GM21717 (cell line): Measurements from ENCODE around the gene CTNNA3.
"Not testable (repeated sequence)": the region's sequence is repeated elsewhere in the genome, so short reads cannot be mapped to it uniquely, and the experiment has no call there.

Experiments
- ATAC-seq: cut with Tn5 transposase; IDR thresholded peaks from one replicate; pipeline ENCODE4 v1.9.1; 2021; ENCODE audit warnings: mild to moderate bottlenecking, moderate library complexity; ENCODE audit not compliant: unreplicated experiment

CTNNA3 gene

DNA sequence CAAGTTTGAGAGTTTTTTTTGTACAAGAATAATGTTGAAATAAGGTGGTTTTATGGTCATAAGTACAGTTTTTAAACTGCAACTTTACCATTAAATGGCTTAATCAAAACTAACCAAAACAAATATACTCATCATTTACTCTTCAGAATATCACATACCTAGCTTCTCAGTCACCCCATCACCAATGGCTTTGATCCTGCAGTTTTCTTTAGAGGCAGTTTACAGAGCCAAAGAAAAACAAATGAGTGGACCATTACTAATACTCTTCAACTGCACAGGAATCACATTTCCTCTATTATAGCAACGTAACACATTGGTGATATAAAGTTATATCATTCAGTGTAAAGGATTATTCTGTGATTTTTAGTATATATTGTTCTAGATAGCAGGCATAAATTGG lies 1346.3 kb downstream of the CTNNA3 start:
- ATAC-seq = no peak

GRCh38 chr10:66349076-66349475 lies 1346.9 kb downstream of the CTNNA3 start:
- no peak for ATAC-seq

GRCh38 chr10:66337211-66337610 lies 1358.8 kb downstream of the CTNNA3 start:
- no peak for ATAC-seq

DNA sequence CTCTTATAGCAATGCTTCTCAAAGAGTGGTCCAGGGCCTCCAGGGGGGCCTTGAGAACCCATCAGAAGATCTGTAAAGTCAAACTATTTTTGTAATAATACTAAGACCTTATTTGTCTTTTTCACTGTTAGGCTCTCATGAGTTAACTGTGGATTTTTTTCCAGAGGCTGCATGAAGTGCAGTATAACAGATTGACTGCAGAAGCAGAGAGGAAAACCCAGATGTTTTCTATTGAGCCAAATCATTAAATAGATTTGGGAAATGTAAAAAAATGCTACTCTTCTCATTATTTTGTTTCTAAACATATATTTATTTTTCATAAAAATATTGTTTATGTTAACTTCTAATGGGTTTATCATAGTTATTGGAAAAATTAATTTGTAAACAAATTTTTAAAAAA lies 1359.2 kb downstream of the CTNNA3 start:
- no peak for ATAC-seq

GRCh38 chr10:66335753-66336152 lies 1360.2 kb downstream of the CTNNA3 start:
- ATAC-seq = not testable (repeated sequence)

DNA sequence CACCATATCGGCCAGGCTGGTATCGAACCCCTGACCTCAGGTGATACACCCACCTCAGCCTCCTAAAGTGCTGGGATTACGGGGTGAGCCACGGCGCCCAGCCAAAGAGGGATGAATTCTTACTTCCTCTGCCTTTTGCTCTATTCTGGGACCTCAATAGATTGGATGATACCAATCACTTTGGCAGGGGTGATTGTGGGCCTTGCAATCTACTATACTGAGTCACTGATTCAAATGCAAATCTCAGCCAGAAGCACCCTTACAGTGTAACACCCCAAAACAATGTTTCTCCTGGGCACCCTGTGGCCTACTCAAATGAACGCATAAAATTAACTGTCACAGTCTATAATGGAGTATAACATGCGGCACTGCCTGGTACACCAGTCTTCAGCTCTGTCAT lies 1366.8 kb downstream of the CTNNA3 start:
- no peak for ATAC-seq

DNA sequence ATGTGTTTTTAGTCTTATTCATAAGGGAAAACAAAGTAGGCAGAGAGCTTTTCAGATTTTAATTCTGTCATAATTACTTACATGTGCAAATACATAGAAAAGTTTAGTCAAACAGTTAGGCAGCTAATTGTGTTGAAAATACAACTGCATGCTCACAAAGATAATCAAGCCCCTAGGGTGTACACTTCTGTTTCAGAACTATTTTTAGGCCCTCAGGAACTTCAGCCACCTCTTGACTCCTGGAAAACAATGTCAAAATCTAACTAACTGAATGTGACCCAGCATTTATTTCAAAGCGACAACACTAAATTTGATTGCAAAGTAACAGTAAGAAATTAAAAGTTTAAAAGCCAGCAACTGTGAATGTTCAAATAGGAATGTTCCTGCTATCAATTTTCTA lies 1369.1 kb downstream of the CTNNA3 start:
- no peak for ATAC-seq

DNA sequence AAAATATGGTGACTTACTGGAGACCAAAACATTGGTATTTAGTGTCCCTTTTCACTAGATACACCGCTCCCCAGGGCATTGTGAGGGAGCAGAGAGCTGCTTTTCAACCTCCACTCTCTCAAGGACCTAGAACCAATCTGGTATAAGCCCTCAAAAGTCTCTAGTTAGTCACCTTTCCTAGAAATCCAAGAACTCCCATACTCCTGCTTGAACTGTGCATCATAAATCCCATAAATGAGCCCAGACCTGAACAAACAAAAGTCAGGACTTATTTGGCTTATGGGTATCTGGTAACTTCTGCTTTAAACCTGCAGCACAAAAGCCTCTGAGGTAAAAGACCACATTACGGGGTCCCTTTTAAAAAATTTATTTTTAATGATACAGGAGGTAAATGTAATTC lies 1373.2 kb downstream of the CTNNA3 start:
- no peak for ATAC-seq

DNA sequence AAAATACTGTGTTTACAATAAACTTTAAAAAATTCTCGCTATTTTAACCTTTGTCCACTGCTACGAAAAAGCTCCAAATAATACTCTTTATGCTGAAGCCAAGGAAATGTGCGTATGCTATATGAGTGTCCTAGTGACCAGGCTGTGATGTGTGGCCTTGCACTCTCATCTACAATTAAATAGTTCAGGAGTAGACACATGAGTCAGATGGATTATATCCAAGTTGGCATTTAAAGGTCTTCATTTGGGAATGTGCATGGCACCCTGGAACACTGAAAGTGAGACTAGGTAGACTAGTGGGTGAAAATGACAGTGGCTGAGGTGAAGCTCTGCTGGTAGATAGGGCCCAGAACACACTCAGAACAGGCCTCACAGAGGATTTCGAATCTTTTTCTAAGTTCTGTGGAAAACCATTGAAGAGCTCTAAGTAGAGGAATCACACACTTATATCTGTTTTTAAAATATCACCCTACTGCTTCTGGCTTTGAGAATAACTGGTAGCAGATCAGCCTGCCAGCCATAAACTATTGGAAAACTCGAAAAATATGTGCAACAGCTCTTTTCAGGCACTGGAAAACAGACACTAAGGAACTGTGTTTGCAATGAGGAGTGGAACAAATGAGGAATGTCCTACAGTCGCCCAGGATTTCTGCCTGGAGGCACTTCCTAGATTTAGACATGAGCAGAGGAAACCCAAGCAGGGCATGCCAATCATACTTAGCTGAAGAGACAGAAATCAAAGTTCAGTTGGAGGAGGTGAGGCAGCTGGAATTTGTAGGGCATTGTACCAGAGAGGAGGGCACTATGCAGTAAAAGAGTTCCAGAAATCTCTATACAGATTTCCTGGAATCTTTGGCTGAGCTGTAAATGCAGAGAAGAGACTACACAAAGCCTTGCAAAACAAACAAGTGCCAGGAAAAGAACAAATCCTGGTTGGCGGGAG lies 1374.0 kb downstream of the CTNNA3 start:
- ATAC-seq = no peak

DNA sequence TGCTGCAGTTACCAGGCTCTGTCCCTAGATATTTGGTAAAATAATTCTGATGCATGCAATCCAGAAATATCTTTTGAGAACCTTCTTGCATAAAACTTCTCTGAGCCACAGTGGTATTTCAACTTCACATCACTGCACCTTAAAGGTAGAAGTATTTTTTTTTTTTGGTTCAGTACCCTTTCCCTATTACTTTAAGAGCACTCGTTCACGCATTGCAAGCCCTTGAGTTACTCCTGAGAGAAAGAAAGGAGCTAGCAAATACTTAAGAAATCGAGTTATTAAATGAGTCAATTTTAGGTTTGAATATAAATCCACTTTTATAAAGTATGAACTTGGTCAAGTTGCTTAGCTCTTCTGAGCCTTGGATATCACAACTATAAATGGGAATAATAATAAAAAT lies 1377.2 kb downstream of the CTNNA3 start:
- no peak for ATAC-seq

- no peak for ATAC-seq
These were observed 1388.2 kb downstream of the CTNNA3 start for GRCh38 chr10:66307826-66308225.

- no peak for ATAC-seq
These were observed 1394.9 kb downstream of the CTNNA3 start for GRCh38 chr10:66301078-66301477.

- ATAC-seq = no peak
These were observed 1400.4 kb downstream of the CTNNA3 start for GRCh38 chr10:66295602-66296001.

- ATAC-seq = no peak
These were observed 1401.5 kb downstream of the CTNNA3 start for GRCh38 chr10:66294538-66294937.

GRCh38 chr10:66292922-66293321 lies 1403.1 kb downstream of the CTNNA3 start:
- ATAC-seq = no peak

DNA sequence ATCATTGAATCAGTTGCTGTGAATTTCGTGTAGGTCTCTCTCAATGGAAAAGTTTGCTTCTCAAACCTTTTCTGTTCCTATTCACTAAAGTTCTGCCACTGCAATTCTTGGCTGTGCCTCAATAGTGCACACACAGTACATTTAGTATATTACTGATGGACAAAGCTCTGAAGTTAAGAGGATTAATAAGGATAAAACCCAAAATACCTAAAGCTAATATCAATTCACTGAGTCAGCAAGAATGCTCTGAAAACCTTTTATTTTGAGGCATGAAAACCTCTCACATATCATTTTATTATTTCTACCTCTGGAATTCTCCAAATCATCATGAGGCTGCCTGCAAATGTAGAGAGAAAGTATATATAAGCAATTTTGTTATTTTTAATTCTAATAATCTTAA lies 1403.5 kb downstream of the CTNNA3 start:
- ATAC-seq = no peak

DNA sequence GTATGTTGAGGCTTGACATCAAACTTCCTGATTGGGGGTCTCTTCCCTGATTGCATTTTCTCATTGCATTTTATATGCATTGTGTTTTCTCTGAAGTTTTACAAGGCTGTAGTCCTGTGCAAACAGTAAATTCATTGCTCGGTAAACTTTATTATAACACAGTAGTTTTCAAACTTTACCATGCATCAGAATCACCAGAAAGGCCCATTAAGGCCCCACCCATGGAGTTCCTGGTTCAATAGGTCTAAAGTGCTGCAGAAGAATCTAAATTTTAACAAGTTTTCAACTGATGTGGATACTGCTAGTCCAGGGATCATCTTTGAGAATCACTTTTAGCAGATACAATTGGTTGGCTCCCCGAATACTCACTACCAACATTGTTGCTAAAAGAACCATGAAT lies 1404.9 kb downstream of the CTNNA3 start:
- no peak for ATAC-seq

- no peak for ATAC-seq
These were observed 1411.4 kb downstream of the CTNNA3 start for GRCh38 chr10:66284621-66285020.

GRCh38 chr10:66283874-66284464 lies 1412.0 kb downstream of the CTNNA3 start:
- no peak for ATAC-seq

DNA sequence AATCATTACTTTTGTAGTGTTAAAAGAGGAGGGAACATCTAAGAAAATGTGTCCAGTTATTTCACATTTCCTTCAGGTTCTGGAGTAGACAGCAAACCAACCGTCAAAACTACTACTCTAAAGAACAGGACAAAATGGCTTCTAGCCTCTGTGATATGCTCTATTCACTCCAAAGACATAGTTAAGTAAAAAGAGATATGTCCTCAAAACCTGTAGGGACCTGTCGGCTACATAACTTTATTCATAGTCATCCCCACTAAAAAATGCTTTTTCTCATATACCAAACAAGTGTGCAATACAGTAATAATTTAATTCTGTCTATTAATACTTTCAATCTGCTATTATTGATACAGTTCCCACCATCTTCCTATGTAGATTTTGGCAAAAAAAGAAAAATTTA lies 1412.9 kb downstream of the CTNNA3 start:
- ATAC-seq = no peak

- no peak for ATAC-seq
These were observed 1414.7 kb downstream of the CTNNA3 start for GRCh38 chr10:66281327-66281726.

GRCh38 chr10:66277481-66277880 lies 1418.5 kb downstream of the CTNNA3 start:
- no peak for ATAC-seq
